Thyroid gland (tissue), 4 donors: ENCODE measurements around the gene ITFG1.

Experiments
- CTCF ChIP-seq, 6 experiments: fragments of 200-600 bp in 3 of 6; fragments of 450-650 bp in 3 of 6; sonication (generic) in 3 of 6; IDR thresholded peaks; one replicate each; pipeline ENCODE4 v1.5.1; 2016 to 2019; ENCODE audit warnings: antibody characterized with exemption in 6 of 6, mild to moderate bottlenecking in 2 of 6, inconsistent platforms in 1 of 6, moderate library complexity in 1 of 6
- POLR2A ChIP-seq, 2 donors: fragments of 450-650 bp; IDR thresholded peaks; one replicate each; pipeline ENCODE4 v1.6.1; 2017; ENCODE audit warnings: antibody characterized with exemption in 2 of 2, mild to moderate bottlenecking in 2 of 2, moderate library complexity in 1 of 2

GRCh38 chr16:47213761-47214440, 247.0 kb downstream of the ITFG1 start:
- TF ChIP-seq CTCF (IDR thresholded peaks at IDR 0.05) (no peak), POLR2A (IDR thresholded peaks at IDR 0.05) (no peak)
